HG02970 (cell line): ENCODE data around the gene DNAJC30.

Experiments
- ATAC-seq: cut with Tn5 transposase; IDR thresholded peaks from one replicate; pipeline ENCODE4 v1.9.1; 2021; ENCODE audit warnings: mild to moderate bottlenecking, moderate library complexity, moderate number of reproducible peaks; ENCODE audit not compliant: unreplicated experiment, low FRiP score

DNAJC30 gene

GRCh38 chr7:73708961-73709549, 25.8 kb upstream of the DNAJC30 start:
- ATAC-seq, result no peak

- ATAC-seq, result no peak
These were observed 23.9 kb upstream of the DNAJC30 start for GRCh38 chr7:73707045-73707631.

GRCh38 chr7:73706126-73707044, 23.1 kb upstream of the DNAJC30 start:
- ATAC-seq, result no peak

- ATAC-seq, result no peak
These were observed 22.3 kb upstream of the DNAJC30 start for GRCh38 chr7:73705551-73705920.

- ATAC-seq, result no peak
These were observed 21.6 kb upstream of the DNAJC30 start for GRCh38 chr7:73704640-73705550.

GRCh38 chr7:73703757-73704639, 20.7 kb upstream of the DNAJC30 start:
- ATAC-seq, result no peak

GRCh38 chr7:73703225-73703624, 20.0 kb upstream of the DNAJC30 start:
- no peak for ATAC-seq

- no peak for ATAC-seq
These were observed 19.4 kb upstream of the DNAJC30 start for GRCh38 chr7:73702665-73703064.

- ATAC-seq, result no peak
These were observed 19.0 kb upstream of the DNAJC30 start for GRCh38 chr7:73702226-73702625.

GRCh38 chr7:73701357-73701995, 18.2 kb upstream of the DNAJC30 start:
- ATAC-seq, result no peak

- ATAC-seq, result no peak
These were observed 17.4 kb upstream of the DNAJC30 start for GRCh38 chr7:73700581-73701134.

- ATAC-seq, result no peak
These were observed 16.8 kb upstream of the DNAJC30 start for GRCh38 chr7:73700069-73700423.

GRCh38 chr7:73699370-73700068, 16.3 kb upstream of the DNAJC30 start:
- no peak for ATAC-seq

- ATAC-seq, result no peak
These were observed 15.2 kb upstream of the DNAJC30 start for GRCh38 chr7:73698410-73698809.

GRCh38 chr7:73696372-73696771, 13.1 kb upstream of the DNAJC30 start:
- ATAC-seq, result no peak

GRCh38 chr7:73690646-73691045, 7.4 kb upstream of the DNAJC30 start:
- no peak for ATAC-seq

GRCh38 chr7:73688288-73688687, 5.0 kb upstream of the DNAJC30 start:
- no peak for ATAC-seq

- no peak for ATAC-seq
These were observed 2.1 kb upstream of the DNAJC30 start for GRCh38 chr7:73685311-73685710.
